ENCODE measurements around the gene KIF14. TPM values are rescaled to one million over a fixed set of nuclear protein-coding genes. Genes with fewer than 3 reads are reported as not detected.
A peak's percentile ranks its signal among the peaks of the same experiment; 100 is the strongest.

The KIF14 gene
- total RNA-seq, 1 donor: 13.4 TPM

- no peak overlapping the region for H3K4me3 ChIP-seq (ENCODE audit: low read depth, low read length)
- no peak for TF ChIP-seq CTCF (IDR thresholded peaks at IDR 0.05; ENCODE audit: insufficient read depth, low read length)
- DNase-seq (ENCODE audit: low read depth): peak; percentile 87
These were observed 40.2 kb upstream of the KIF14 start for GRCh38 chr1:200660719-200661118.

GRCh38 chr1:200659269-200659668 lies 38.7 kb upstream of the KIF14 start:
- no peak for DNase-seq (ENCODE audit: low read depth)
- no peak for TF ChIP-seq CTCF (IDR thresholded peaks at IDR 0.05; ENCODE audit: insufficient read depth, low read length)
- H3K4me3 ChIP-seq (ENCODE audit: low read depth, low read length): no peak overlapping the region

GRCh38 chr1:200658037-200658818 lies 37.7 kb upstream of the KIF14 start:
- no peak for DNase-seq (ENCODE audit: low read depth)
- H3K4me3 ChIP-seq (ENCODE audit: low read depth, low read length): no peak overlapping the region
- TF ChIP-seq CTCF (IDR thresholded peaks at IDR 0.05; ENCODE audit: insufficient read depth, low read length): no peak

- DNase-seq (ENCODE audit: low read depth): no peak
- no peak for TF ChIP-seq CTCF (IDR thresholded peaks at IDR 0.05; ENCODE audit: insufficient read depth, low read length)
- H3K4me3 ChIP-seq (ENCODE audit: low read depth, low read length): no peak overlapping the region
These were observed 34.1 kb upstream of the KIF14 start for GRCh38 chr1:200654660-200655059.

- H3K4me3 ChIP-seq (ENCODE audit: low read depth, low read length): no peak overlapping the region
- no peak for TF ChIP-seq CTCF (IDR thresholded peaks at IDR 0.05; ENCODE audit: insufficient read depth, low read length)
- DNase-seq (ENCODE audit: low read depth): no peak
These were observed 32.5 kb upstream of the KIF14 start for GRCh38 chr1:200653022-200653462.

GRCh38 chr1:200652378-200652777 lies 31.8 kb upstream of the KIF14 start:
- TF ChIP-seq CTCF (IDR thresholded peaks at IDR 0.05; ENCODE audit: insufficient read depth, low read length): no peak
- no peak for DNase-seq (ENCODE audit: low read depth)
- no peak overlapping the region for H3K4me3 ChIP-seq (ENCODE audit: low read depth, low read length)

- H3K4me3 ChIP-seq (ENCODE audit: low read depth, low read length): no peak overlapping the region
- TF ChIP-seq CTCF (IDR thresholded peaks at IDR 0.05; ENCODE audit: insufficient read depth, low read length): no peak
These were observed 26.0 kb upstream of the KIF14 start for GRCh38 chr1:200646515-200646914.

More at GRCh38 chr1:200646515-200646914, 26.0 kb upstream of the KIF14 start:
- DNase-seq (ENCODE audit: low read depth): no peak
